GM20000 (cell line): ENCODE measurements around the gene EGFL7.
"Not testable (repeated sequence)": the region's sequence is repeated elsewhere in the genome, so short reads cannot be mapped to it uniquely, and the experiment has no call there.

Experiments used
- DNase-seq: peaks from one replicate; pipeline ENCODE4 v3.0.0; 2012; ENCODE audit warnings: low spot score
- TF ChIP-seq, protein P1 (sequence below): IDR thresholded peaks from 2 replicates; pipeline ENCODE4 v1.5.1; 2012; ENCODE audit warnings: mild to moderate bottlenecking, control low read depth; ENCODE audit errors: extremely low read depth, missing control alignments

Gene EGFL7

DNA sequence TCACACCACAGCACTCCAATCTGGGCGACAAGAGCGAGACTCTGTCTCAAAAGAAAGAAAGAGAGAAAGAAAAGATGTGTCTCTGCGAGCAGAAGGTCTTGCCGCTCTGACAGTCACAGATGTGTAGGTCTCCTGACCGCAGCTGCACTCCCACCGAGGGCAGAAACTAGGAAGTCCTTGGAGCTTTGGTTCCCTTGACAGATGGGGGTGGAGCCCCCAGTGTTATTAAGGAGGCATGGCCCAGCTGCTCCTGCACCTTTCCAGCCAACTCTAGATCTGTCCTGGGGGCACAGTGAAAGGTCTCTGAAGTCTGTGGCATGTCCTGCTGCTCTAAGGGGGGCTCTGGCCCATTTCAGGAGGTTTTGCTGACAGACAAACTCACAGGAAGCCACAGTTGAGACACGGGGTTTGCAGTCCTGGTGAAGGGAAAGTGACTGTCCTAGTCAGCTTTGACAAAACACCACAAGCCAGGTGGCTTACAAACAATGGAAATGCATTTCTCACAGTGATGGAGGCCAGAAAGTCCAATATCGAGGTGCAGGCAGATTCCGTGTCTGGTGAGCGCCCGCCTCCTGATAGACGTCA is 40.7 kb downstream of the EGFL7 start:
- TF ChIP-seq, protein P1, sequence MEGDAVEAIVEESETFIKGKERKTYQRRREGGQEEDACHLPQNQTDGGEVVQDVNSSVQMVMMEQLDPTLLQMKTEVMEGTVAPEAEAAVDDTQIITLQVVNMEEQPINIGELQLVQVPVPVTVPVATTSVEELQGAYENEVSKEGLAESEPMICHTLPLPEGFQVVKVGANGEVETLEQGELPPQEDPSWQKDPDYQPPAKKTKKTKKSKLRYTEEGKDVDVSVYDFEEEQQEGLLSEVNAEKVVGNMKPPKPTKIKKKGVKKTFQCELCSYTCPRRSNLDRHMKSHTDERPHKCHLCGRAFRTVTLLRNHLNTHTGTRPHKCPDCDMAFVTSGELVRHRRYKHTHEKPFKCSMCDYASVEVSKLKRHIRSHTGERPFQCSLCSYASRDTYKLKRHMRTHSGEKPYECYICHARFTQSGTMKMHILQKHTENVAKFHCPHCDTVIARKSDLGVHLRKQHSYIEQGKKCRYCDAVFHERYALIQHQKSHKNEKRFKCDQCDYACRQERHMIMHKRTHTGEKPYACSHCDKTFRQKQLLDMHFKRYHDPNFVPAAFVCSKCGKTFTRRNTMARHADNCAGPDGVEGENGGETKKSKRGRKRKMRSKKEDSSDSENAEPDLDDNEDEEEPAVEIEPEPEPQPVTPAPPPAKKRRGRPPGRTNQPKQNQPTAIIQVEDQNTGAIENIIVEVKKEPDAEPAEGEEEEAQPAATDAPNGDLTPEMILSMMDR = no peak
- DNase-seq = no peak

DNA sequence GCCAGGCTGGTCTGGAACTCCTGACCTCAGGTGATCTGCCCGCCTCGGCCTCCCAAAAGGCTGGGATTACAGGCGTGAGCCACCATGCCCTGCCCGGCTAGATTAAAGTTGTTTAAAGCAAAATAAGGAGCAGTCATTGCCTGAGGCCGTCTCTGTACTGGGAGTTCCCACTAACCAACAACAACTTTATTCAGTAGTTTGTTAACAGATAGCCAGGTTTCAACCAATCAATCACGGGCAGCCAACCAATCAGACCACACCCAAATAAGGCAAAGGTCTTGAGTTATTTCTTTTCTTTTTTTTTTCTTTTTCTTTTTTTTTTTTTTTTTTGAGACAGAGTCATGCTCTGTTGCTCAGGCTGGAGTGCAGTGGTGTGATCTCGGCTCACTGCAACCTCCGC is 42.0 kb downstream of the EGFL7 start:
- not testable (repeated sequence) for DNase-seq

DNA sequence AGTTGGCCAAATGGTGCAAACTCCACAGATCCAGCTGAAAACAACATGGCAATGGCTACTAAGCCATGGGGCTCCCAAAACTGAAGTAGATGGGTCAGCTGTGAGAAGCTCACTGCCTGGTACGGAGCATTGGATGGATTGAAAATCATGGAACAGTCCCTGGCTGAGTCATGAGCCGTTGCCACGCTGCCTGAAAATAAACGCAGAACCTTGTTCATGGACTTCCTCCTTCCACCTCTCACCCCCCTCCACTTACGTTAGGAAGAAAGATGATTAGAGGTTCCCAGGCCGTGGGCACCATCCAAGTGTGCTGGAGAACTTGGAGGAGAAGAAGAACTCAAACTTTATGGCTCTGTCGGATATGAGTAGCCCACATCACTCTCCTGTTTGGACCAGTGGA is 42.8 kb downstream of the EGFL7 start:
- no peak for DNase-seq
- TF ChIP-seq, protein P1 = no peak

DNA sequence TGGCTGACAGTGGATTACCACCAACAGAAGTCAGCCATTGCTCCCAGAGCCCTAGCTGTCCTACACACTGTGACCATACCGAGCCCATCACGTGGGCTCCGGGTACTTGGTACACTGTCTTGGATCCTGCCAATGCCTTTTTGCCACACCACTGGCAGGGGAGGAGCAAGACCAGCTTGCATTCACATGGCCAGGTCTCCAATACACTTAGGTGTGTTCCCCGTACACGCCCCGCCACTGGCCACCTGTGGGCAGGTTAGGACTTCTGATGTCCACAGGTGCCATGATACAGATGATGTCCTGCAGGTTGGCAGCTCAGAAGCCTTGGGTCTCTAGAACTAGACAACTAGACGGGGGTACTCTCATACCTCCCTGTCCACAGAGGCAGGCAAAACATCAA is 44.3 kb downstream of the EGFL7 start:
- no peak for DNase-seq

DNA sequence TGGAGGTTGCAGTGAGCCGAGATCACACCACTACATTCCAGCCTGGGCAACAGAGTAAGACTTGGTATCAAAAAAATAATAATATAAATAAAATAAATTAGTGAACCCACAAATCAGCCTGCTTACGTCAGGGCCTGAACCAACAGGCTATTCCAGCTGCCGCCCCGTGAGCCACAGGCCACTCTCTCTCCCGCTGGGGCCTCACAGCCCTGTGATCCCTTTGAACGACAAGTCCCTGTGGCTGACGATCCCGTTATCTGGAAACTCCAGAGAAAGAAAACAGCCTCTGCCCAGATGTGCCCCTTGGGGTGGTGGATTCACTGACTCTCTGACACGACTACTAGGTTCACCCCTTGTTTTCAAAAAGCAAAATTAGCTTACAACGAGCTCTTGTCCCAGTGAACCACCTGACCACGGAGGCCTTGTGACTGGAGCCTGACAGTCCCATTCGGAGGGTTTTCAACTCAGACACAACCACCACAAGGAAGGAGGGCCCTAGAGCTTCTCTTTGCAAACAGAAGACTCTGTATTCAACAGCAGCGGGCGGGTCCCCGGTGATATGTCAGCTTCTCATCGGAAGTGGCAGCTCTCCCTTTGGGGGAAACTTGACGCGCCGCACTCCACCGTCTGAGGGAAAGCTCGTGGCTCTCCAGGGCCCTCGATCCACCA is 45.3 kb downstream of the EGFL7 start:
- DNase-seq = no peak
- TF ChIP-seq, protein P1 = no peak

More for the DNA sequence above, 44.3 kb downstream of the EGFL7 start:
- TF ChIP-seq, protein P1 = no peak

DNA sequence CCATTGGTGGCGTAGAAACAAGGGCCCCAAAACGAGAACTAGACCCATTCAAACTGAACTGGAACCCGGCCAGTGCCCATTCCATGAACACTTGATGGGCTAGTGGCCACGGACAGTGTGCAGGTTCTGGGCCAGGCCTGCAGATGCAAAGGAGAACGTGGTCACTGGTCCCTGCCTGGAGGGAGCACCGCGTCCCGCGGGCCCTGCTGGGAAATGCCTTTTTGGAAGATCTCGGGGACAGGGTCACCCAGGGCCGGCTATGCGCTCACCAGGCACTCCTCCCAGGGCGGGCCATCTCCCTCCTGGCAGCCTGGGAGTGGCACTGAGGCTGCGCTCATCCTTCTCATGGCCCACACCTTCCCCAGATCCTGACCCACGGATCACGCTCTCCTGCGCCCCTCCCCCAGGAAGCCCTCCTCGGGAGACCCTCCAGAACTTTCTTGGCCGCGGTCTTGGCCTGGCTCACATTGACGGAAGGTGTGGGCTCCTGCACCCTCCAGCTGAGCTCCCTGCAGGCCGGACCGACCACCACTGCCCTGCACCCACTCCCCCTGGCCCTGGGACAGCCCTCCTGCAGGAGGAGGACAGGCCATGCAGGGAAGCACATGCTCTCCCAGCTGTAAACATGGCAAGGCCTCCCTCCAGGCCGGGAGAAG is 46.9 kb downstream of the EGFL7 start:
- TF ChIP-seq, protein P1 = no peak
- DNase-seq = no peak

DNA sequence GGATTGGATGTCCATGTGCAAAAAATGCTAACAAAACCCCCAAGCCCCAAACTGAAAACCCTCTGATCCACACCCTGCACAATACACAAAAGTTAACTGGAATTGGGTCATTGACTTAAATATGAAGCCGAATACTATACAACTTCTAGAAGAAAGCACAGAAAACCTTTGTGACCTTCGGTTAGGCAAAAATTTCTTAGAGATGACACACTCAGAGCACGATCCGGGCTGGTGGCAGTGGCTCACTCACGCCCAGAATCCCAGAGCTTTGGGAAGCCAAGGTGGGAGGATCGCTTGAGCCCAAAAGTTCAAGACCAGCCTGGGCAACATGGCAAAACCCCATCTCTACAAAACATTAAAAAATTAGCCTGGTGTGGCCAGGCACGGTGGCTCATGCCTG is 47.8 kb downstream of the EGFL7 start:
- DNase-seq = no peak
- TF ChIP-seq, protein P1 = no peak

DNA sequence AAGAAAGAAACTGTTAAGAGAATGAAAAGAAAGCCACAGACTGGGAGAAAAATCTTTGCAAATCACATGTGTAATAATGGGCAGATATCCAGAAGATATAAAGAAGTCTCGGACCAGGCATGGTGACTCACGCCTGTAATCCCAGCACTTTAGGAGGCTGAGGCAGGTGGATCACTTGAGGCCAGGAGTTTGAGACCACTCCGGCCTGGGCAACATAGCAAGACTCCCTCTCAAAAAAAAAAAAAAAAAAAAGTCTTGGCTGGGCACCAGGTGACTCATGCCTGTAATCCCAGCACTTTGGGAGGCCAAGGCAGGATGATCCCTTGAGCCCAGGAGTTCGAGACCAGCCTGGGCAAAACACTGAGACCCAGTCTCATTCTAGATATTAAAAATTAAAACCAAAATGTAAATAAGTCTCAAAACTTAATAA is 48.5 kb downstream of the EGFL7 start:
- not testable (repeated sequence) for DNase-seq
